ENCODE data around the gene ITLN2. TPM values are rescaled to one million over a fixed set of nuclear protein-coding genes. Genes with fewer than 3 reads are reported as not detected.

Gene ITLN2
- total and polyA plus RNA-seq, 2 of the 8 experiments (the other 6 are each of a cell fraction or from before 2014, with no cell fraction given): 4.7 to 6.3 TPM

GRCh38 chr1:160985723-160986122 lies 31.1 kb upstream of the ITLN2 start (continued):
- TF ChIP-seq, protein P1, sequence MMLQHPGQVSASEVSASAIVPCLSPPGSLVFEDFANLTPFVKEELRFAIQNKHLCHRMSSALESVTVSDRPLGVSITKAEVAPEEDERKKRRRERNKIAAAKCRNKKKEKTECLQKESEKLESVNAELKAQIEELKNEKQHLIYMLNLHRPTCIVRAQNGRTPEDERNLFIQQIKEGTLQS (IDR thresholded peaks at IDR 0.05; ENCODE audit: insufficient read depth, low read depth, low read length): no peak
- no peak for TF ChIP-seq BRCA1 (IDR thresholded peaks at IDR 0.05; ENCODE audit: low read depth, low read length)
- no peak for TF ChIP-seq GABPA (IDR thresholded peaks at IDR 0.05; ENCODE audit: borderline replicate concordance, insufficient read depth, low read length)

Measured in H1 (cell line).